HepG2 (cell line): ENCODE data around the gene PRMT5. TPM values are rescaled to one million over a fixed set of nuclear protein-coding genes. Genes with fewer than 3 reads are reported as not detected.
A peak's percentile ranks its signal among the peaks of the same experiment; 100 is the strongest.

Experiments
- ATF3 ChIP-seq: sonication (generic); formaldehyde crosslinking; IDR thresholded peaks from 2 replicates; pipeline ENCODE4 v1.4.0; 2020; ENCODE audit warnings: missing genetic modification reagents
- ATRX ChIP-seq: sonication (generic); formaldehyde crosslinking; IDR thresholded peaks from 2 replicates; pipeline ENCODE4 v1.4.0; 2020; ENCODE audit warnings: missing genetic modification reagents, borderline replicate concordance
- CBFB ChIP-seq: sonication (generic); formaldehyde crosslinking; IDR thresholded peaks from 2 replicates; pipeline ENCODE4 v1.4.0; 2020; ENCODE audit warnings: missing genetic modification reagents
- CHCHD3 ChIP-seq: sonication (generic); formaldehyde crosslinking; IDR thresholded peaks from 2 replicates; pipeline ENCODE4 v1.8.0; 2022; ENCODE audit warnings: mild to moderate bottlenecking, missing genetic modification reagents, moderate library complexity
- E2F5 ChIP-seq: sonication (generic); formaldehyde crosslinking; conservative IDR thresholded peaks from 2 replicates; pipeline ENCODE4 v1.4.0; 2020; ENCODE audit warnings: missing genetic modification reagents
- HDAC2 ChIP-seq: sonication (generic); formaldehyde crosslinking; IDR thresholded peaks from 2 replicates; pipeline ENCODE4 v1.4.0; 2020; ENCODE audit warnings: missing genetic modification reagents
- HDAC6 ChIP-seq: fragments of 200-600 bp; sonication (generic); IDR thresholded peaks from 2 replicates; pipeline ENCODE4 v1.7.0; 2017; ENCODE audit warnings: mild to moderate bottlenecking, antibody characterized with exemption, low read length, low read depth
- HNRNPL ChIP-seq: fragments of 200-400 bp; formaldehyde crosslinking; IDR thresholded peaks from 2 replicates; pipeline ENCODE4 v1.6.1; 2017; ENCODE audit warnings: mild to moderate bottlenecking, low read depth, low read length
- HNRNPLL ChIP-seq: fragments of 200-400 bp; formaldehyde crosslinking; IDR thresholded peaks from 2 replicates; pipeline ENCODE4 v1.6.1; 2017; ENCODE audit warnings: mild to moderate bottlenecking, low read depth, low read length; ENCODE audit not compliant: poor library complexity, severe bottlenecking
- HNRNPUL1 ChIP-seq: fragments of 200-400 bp; formaldehyde crosslinking; IDR thresholded peaks from 2 replicates; pipeline ENCODE4 v1.6.1; 2017; ENCODE audit warnings: low read depth, mild to moderate bottlenecking, low read length, moderate library complexity
- KAT7 ChIP-seq: IDR thresholded peaks from 2 replicates; pipeline ENCODE4 v1.6.1; 2018; ENCODE audit warnings: borderline replicate concordance, missing compliant biosample characterization
- MLLT10 ChIP-seq: sonication (generic); formaldehyde crosslinking; IDR thresholded peaks from 2 replicates; pipeline ENCODE4 v1.4.0; 2020; ENCODE audit warnings: missing genetic modification reagents
- MYC ChIP-seq: sonication (generic); formaldehyde crosslinking; IDR thresholded peaks from 2 replicates; pipeline ENCODE4 v1.9.0; 2021; ENCODE audit warnings: missing genetic modification reagents, borderline replicate concordance
- NFE2L1 ChIP-seq: sonication (generic); formaldehyde crosslinking; IDR thresholded peaks from 2 replicates; pipeline ENCODE4 v1.4.0; 2020; ENCODE audit warnings: missing genetic modification reagents, mild to moderate bottlenecking, borderline replicate concordance
- PAF1 ChIP-seq: IDR thresholded peaks from 2 replicates; pipeline ENCODE4 v1.6.1; 2016; ENCODE audit warnings: missing genetic modification reagents, missing compliant biosample characterization
- PCBP2 ChIP-seq: fragments of 200-400 bp; formaldehyde crosslinking; optimal IDR thresholded peaks from 2 replicates; pipeline ENCODE3; 2018; ENCODE audit warnings: low read length, low read depth; ENCODE audit not compliant: poor library complexity, severe bottlenecking
- SSRP1 ChIP-seq: IDR thresholded peaks from 2 replicates; pipeline ENCODE4 v1.6.1; 2016; ENCODE audit warnings: control low read depth
- TCF12 ChIP-seq, 2 experiments: fragments of 450-650 bp in 1 of 2; sonication (generic) in 1 of 2; formaldehyde crosslinking in 1 of 2; IDR thresholded peaks; 2 replicates each; pipeline versions ENCODE4 v1.6.1 to v1.8.0; 2017 to 2022; ENCODE audit warnings: antibody characterized with exemption in 1 of 2, mild to moderate bottlenecking in 1 of 2, missing genetic modification reagents in 1 of 2, moderate library complexity in 1 of 2
- TCF7 ChIP-seq: sonication (generic); IDR thresholded peaks from 2 replicates; pipeline ENCODE4 v1.6.1; 2016; ENCODE audit warnings: antibody characterized with exemption, low read depth
- U2AF1 ChIP-seq: fragments of 200-400 bp; formaldehyde crosslinking; optimal IDR thresholded peaks from 2 replicates; pipeline ENCODE3; 2017; ENCODE audit warnings: mild to moderate bottlenecking, low read depth, low read length
- ZBTB3 ChIP-seq: sonication (generic); formaldehyde crosslinking; IDR thresholded peaks from 2 replicates; pipeline ENCODE4 v1.4.0; 2020; ENCODE audit warnings: low read depth, mild to moderate bottlenecking, moderate library complexity, missing genetic modification reagents, borderline replicate concordance
- ZBTB8A ChIP-seq: sonication (generic); formaldehyde crosslinking; IDR thresholded peaks from 2 replicates; pipeline ENCODE4 v1.4.0; 2020; ENCODE audit warnings: mild to moderate bottlenecking, low read depth, missing genetic modification reagents, borderline replicate concordance
- ZFP36L1 ChIP-seq: sonication (generic); formaldehyde crosslinking; IDR thresholded peaks from 2 replicates; pipeline ENCODE4 v1.8.0; 2022; ENCODE audit warnings: mild to moderate bottlenecking, missing genetic modification reagents, moderate library complexity
- ZNF121 ChIP-seq: sonication (generic); formaldehyde crosslinking; IDR thresholded peaks from 2 replicates; pipeline ENCODE4 v1.5.0; 2020; ENCODE audit warnings: mild to moderate bottlenecking, missing genetic modification reagents
- ZNF143 ChIP-seq: sonication (generic); formaldehyde crosslinking; IDR thresholded peaks from 2 replicates; pipeline ENCODE4 v1.4.0; 2020; ENCODE audit warnings: missing genetic modification reagents
- ZNF3 ChIP-seq: IDR thresholded peaks from 2 replicates; pipeline ENCODE4 v1.7.0; 2017; ENCODE audit warnings: inconsistent platforms
- ZNF337 ChIP-seq: sonication (generic); formaldehyde crosslinking; IDR thresholded peaks from 2 replicates; pipeline ENCODE4 v1.5.1; 2020; ENCODE audit warnings: missing genetic modification reagents, low read depth, mild to moderate bottlenecking, borderline replicate concordance
- ZNF430 ChIP-seq: sonication (generic); formaldehyde crosslinking; IDR thresholded peaks from 2 replicates; pipeline ENCODE4 v1.9.0; 2021; ENCODE audit warnings: mild to moderate bottlenecking, missing genetic modification reagents
- ZNF562 ChIP-seq: sonication (generic); formaldehyde crosslinking; IDR thresholded peaks from 2 replicates; pipeline ENCODE4 v1.8.0; 2022; ENCODE audit warnings: missing genetic modification reagents, borderline replicate concordance
- ZNF792 ChIP-seq: IDR thresholded peaks from 2 replicates; pipeline ENCODE4 v1.6.1; 2016
- ZNF850 ChIP-seq: sonication (generic); formaldehyde crosslinking; conservative IDR thresholded peaks from 2 replicates; pipeline ENCODE4 v1.9.0; 2021; ENCODE audit warnings: mild to moderate bottlenecking, missing genetic modification reagents
- ZNF878 ChIP-seq: sonication (generic); formaldehyde crosslinking; IDR thresholded peaks from 2 replicates; pipeline ENCODE4 v1.8.1; 2023; ENCODE audit warnings: mild to moderate bottlenecking, missing genetic modification reagents, moderate library complexity
- polyA plus RNA-seq, 8 experiments: library from polyadenylated mRNA; depleted of rRNA in 3 of 8; stranded (reverse) in 7 of 8; unstranded in 1 of 8; fragments of >200 nt; fragmentation: Illumina TruSeq in 4 of 8; extraction: Trizol in 4 of 8; gene quantifications; 2 replicates each; pipeline versions ENCODE4 v1.2.1 to v1.2.3, GENCODE V29; 2011 to 2016; ENCODE audit warnings: low read depth in 4 of 8, missing spikeins in 1 of 8, mixed read lengths in 1 of 8; ENCODE audit not compliant: insufficient read depth in 1 of 8
- total RNA-seq, 5 experiments: library from RNA; depleted of rRNA; stranded (reverse); fragments of >200 nt; fragmentation: Illumina TruSeq; extraction: Trizol; gene quantifications; 2 replicates each; pipeline ENCODE4 v1.2.3, GENCODE V29; 2016; ENCODE audit warnings: low read depth in 1 of 5

Gene PRMT5
- total and polyA plus RNA-seq, 2 of the 13 experiments (the other 11 are each of a cell fraction or from before 2014, with no cell fraction given), result 210 to 354 TPM

- TF ChIP-seq MYC (CRISPR knock-in tag), result peak; percentile 83; the same call in 1 of the 2 replicates
- peak; percentile 88 for TF ChIP-seq ZFP36L1 (CRISPR knock-in tag)
- TF ChIP-seq PAF1 (CRISPR knock-in tag), result no peak
- TF ChIP-seq ATF3 (CRISPR knock-in tag), result no peak
- no peak for TF ChIP-seq ZNF562 (CRISPR knock-in tag)
- TF ChIP-seq PCBP2, result peak; percentile 85
- peak; percentile 96; the same call in 1 of the 2 replicates for TF ChIP-seq ZBTB8A (CRISPR knock-in tag)
- peak; percentile 90; the same call in 1 of the 2 replicates for TF ChIP-seq ZNF337
- TF ChIP-seq ATRX (CRISPR knock-in tag), result no peak
- TF ChIP-seq CHCHD3, result peak; percentile 96
- TF ChIP-seq HNRNPL, result peak; percentile 78; the same call in 1 of the 2 replicates
- 0 out of 2 replicates have a peak, but pooled peaks have one; percentile 8 for TF ChIP-seq CBFB
- TF ChIP-seq ZNF3 (CRISPR knock-in tag), result no peak; the same call in none of the 2 replicates
- TF ChIP-seq ZNF792 (CRISPR knock-in tag), result peak; percentile 94
- TF ChIP-seq U2AF1, result peak; percentile 77
- no peak for TF ChIP-seq TCF12 (IDR thresholded peaks at IDR 0.05)
- TF ChIP-seq TCF12 (CRISPR knock-in tag; IDR thresholded peaks at IDR 0.05), result peak; percentile 92
- TF ChIP-seq ZNF430 (CRISPR knock-in tag), result peak; percentile 75; the same call in 1 of the 2 replicates
- TF ChIP-seq HNRNPLL, result peak; percentile 81
- peak; percentile 81 for TF ChIP-seq HDAC2
- TF ChIP-seq TCF7, result peak; percentile 61; the same call in 1 of the 2 replicates
- TF ChIP-seq ZNF878 (CRISPR knock-in tag), result peak; percentile 86
- peak; percentile 96 for TF ChIP-seq KAT7
- TF ChIP-seq SSRP1, result peak; percentile 98
- TF ChIP-seq E2F5, result peak; percentile 45; the same call in 1 of the 2 replicates
- TF ChIP-seq NFE2L1 (CRISPR knock-in tag), result no peak; the same call in 1 of the 2 replicates
- no peak for TF ChIP-seq MLLT10 (CRISPR knock-in tag)
- no peak; the same call in none of the 2 replicates for TF ChIP-seq HNRNPUL1
- TF ChIP-seq ZNF121 (CRISPR knock-in tag), result no peak
- peak; percentile 98 for TF ChIP-seq ZNF850 (CRISPR knock-in tag)
- TF ChIP-seq ZNF143 (CRISPR knock-in tag), result 0 out of 2 replicates have a peak, but pooled peaks have one; percentile 28
- TF ChIP-seq ZBTB3, result peak; percentile 56; the same call in 1 of the 2 replicates
- no peak for TF ChIP-seq HDAC6
Observed at GRCh38 chr14:22871224-22872032, 57.7 kb downstream of the PRMT5 start, which contains the start of gene LRP10 (continued).
